H1 (cell line): ENCODE data around the gene RNF123. TPM values are rescaled to one million over a fixed set of nuclear protein-coding genes. Genes with fewer than 3 reads are reported as not detected.

Experiments
- CTCF ChIA-PET: fragments of 300-600 bp; sonication (Branson Sonifier 250); formaldehyde crosslinking; loops from one replicate; lab custom pipeline; 2021; ENCODE audit not compliant: partially characterized antibody; lab: Charles Lee
- POLR2A ChIA-PET: fragments of 300-600 bp; sonication (Branson Sonifier 250); formaldehyde crosslinking; loops from one replicate; lab custom pipeline; 2021; ENCODE audit warnings: inconsistent platforms; ENCODE audit not compliant: partially characterized antibody; lab: Charles Lee
- DNase-seq, 2 experiments: peaks; one replicate each; pipeline versions ENCODE4 v3.0.0 to v3.0.0-alpha.2; 2010 to 2022; ENCODE audit warnings: low spot score in 2 of 2, low read depth in 1 of 2, mixed read lengths in 1 of 2
- FAIRE-seq: peaks from 2 replicates; lab custom pipeline; 2011; peaks lifted over from hg19 to GRCh38; lab: Jason Lieb, UNC
- H2AFZ ChIP-seq: 2 replicates; pipeline ENCODE4 v1.8.1; 2012; ENCODE audit warnings: low read length, inconsistent platforms
- H2AK5ac ChIP-seq: 2 replicates; pipeline ENCODE4 v1.6.1; 2013; ENCODE audit warnings: low read depth, low read length
- H2BK120ac ChIP-seq: replicated peaks from 2 replicates; pipeline ENCODE3; 2013; ENCODE audit warnings: low read depth, low read length, inconsistent platforms
- H2BK12ac ChIP-seq: 2 replicates; pipeline ENCODE4 v1.6.1; 2013; ENCODE audit warnings: low read depth, low read length
- H2BK15ac ChIP-seq: 2 replicates; pipeline ENCODE4 v1.6.1; 2013; ENCODE audit warnings: low read length
- H2BK20ac ChIP-seq: 2 replicates; pipeline ENCODE4 v1.6.1; 2013; ENCODE audit warnings: low read length
- H2BK5ac ChIP-seq: 2 replicates; pipeline ENCODE4 v1.6.1; 2013; ENCODE audit warnings: low read depth, low read length
- H3K14ac ChIP-seq: 2 replicates; pipeline ENCODE4 v1.6.1; 2013; ENCODE audit warnings: inconsistent platforms; ENCODE audit not compliant: insufficient read length
- H3K18ac ChIP-seq: 2 replicates; pipeline ENCODE4 v1.6.1; 2013; ENCODE audit warnings: low read length; ENCODE audit errors: extremely low read depth
- H3K23ac ChIP-seq: 2 replicates; pipeline ENCODE4 v1.6.1; 2013; ENCODE audit warnings: inconsistent platforms; ENCODE audit not compliant: insufficient read length
- H3K23me2 ChIP-seq: 2 replicates; pipeline ENCODE4 v1.6.1; 2013; ENCODE audit warnings: low read depth, low read length
- H3K27ac ChIP-seq: 2 replicates; pipeline ENCODE4 v1.6.1; 2011; ENCODE audit warnings: low read depth, low read length, inconsistent platforms
- H3K27me3 ChIP-seq, 4 experiments: replicated peaks in 1 of 4; 1 replicate in 1 of 4; 2 replicates in 3 of 4; pipeline versions ENCODE4 v1.6.1 to v1.8.1; 2011 to 2013; ENCODE audit warnings: low read length in 3 of 4, mild to moderate bottlenecking in 3 of 4, inconsistent platforms in 2 of 4, mixed read lengths in 2 of 4, moderate library complexity in 1 of 4; ENCODE audit not compliant: control insufficient read depth in 3 of 4, insufficient read depth in 3 of 4; ENCODE audit errors: extremely low read depth in 1 of 4
- H3K36me3 ChIP-seq, 4 experiments: 2 replicates each; pipeline versions ENCODE4 v1.6.1 to v1.8.1; 2011 to 2013; ENCODE audit warnings: mild to moderate bottlenecking in 4 of 4, low read length in 3 of 4, moderate library complexity in 2 of 4, control low read depth in 1 of 4, inconsistent platforms in 1 of 4; ENCODE audit not compliant: insufficient read depth in 4 of 4, control insufficient read depth in 2 of 4
- H3K4ac ChIP-seq: replicated peaks from 2 replicates; pipeline ENCODE3; 2013; ENCODE audit warnings: low read length, low read depth, mixed read lengths, inconsistent platforms; ENCODE audit not compliant: insufficient read length
- H3K4me1 ChIP-seq, 4 experiments: replicated peaks in 1 of 4; 1 replicate in 1 of 4; 2 replicates in 3 of 4; pipeline versions ENCODE4 v1.6.1 to v1.8.1; 2011 to 2013; ENCODE audit warnings: low read length in 3 of 4, inconsistent platforms in 2 of 4, mixed read lengths in 1 of 4; ENCODE audit not compliant: insufficient read depth in 4 of 4, control insufficient read depth in 3 of 4
- H3K4me2 ChIP-seq, 2 experiments: 2 replicates each; pipeline versions ENCODE4 v1.6.1 to v1.8.1; 2011 to 2013; ENCODE audit warnings: low read depth in 2 of 2, low read length in 2 of 2, control low read depth in 1 of 2, inconsistent platforms in 1 of 2, mild to moderate bottlenecking in 1 of 2; ENCODE audit not compliant: insufficient read depth in 1 of 2
- H3K4me3 ChIP-seq, 4 experiments: fragments of 200-600, 300-600 bp in 1 of 4; sonication (generic), shearing (Covaris generic), sonication (Bioruptor Twin) in 1 of 4; 2 replicates each; pipeline versions ENCODE4 v1.5.1 to v1.8.1; 2011 to 2016; ENCODE audit warnings: low read length in 4 of 4, low read depth in 3 of 4, control low read depth in 2 of 4, inconsistent platforms in 2 of 4, mild to moderate bottlenecking in 2 of 4, mixed read lengths in 1 of 4, moderate library complexity in 1 of 4; ENCODE audit not compliant: insufficient read depth in 2 of 4; ENCODE audit errors: extremely low read depth in 1 of 4
- H3K56ac ChIP-seq: replicated peaks from 2 replicates; pipeline ENCODE3; 2013; ENCODE audit warnings: low read depth, mild to moderate bottlenecking, mixed read lengths, low read length, inconsistent platforms; ENCODE audit not compliant: insufficient read length
- H3K79me1 ChIP-seq: 2 replicates; pipeline ENCODE4 v1.6.1; 2013; ENCODE audit warnings: low read depth, low read length, control low read depth
- H3K79me2 ChIP-seq, 2 experiments: 2 replicates each; pipeline versions ENCODE4 v1.6.1 to v1.8.1; 2012 to 2013; ENCODE audit warnings: low read length in 2 of 2, mild to moderate bottlenecking in 2 of 2, inconsistent platforms in 1 of 2; ENCODE audit not compliant: insufficient read depth in 2 of 2, control insufficient read depth in 1 of 2
- H3K9ac ChIP-seq, 4 experiments: replicated peaks in 1 of 4; 1 replicate in 1 of 4; 2 replicates in 3 of 4; pipeline versions ENCODE4 v1.6.1 to v1.8.1; 2011 to 2013; ENCODE audit warnings: low read depth in 3 of 4, low read length in 3 of 4, control low read depth in 2 of 4, mild to moderate bottlenecking in 2 of 4, moderate library complexity in 2 of 4, inconsistent platforms in 1 of 4; ENCODE audit errors: extremely low read depth in 1 of 4
- H3K9me3 ChIP-seq, 2 experiments: 2 replicates each; pipeline versions ENCODE4 v1.6.1 to v1.8.1; 2012 to 2013; ENCODE audit warnings: mild to moderate bottlenecking in 2 of 2, moderate library complexity in 2 of 2, control low read depth in 1 of 2, inconsistent platforms in 1 of 2, low read depth in 1 of 2, low read length in 1 of 2, mixed read lengths in 1 of 2; ENCODE audit not compliant: insufficient read depth in 2 of 2
- H4K20me1 ChIP-seq, 2 experiments: replicated peaks in 1 of 2; 2 replicates each; pipeline versions ENCODE3 to v1.8.1; 2011 to 2013; ENCODE audit warnings: inconsistent platforms in 2 of 2, low read length in 2 of 2, mild to moderate bottlenecking in 1 of 2; ENCODE audit not compliant: insufficient read depth in 2 of 2, control insufficient read depth in 1 of 2
- H4K5ac ChIP-seq: 2 replicates; pipeline ENCODE4 v1.6.1; 2013; ENCODE audit warnings: low read length, low read depth, mixed read lengths, inconsistent platforms; ENCODE audit not compliant: insufficient read length
- H4K8ac ChIP-seq: 2 replicates; pipeline ENCODE4 v1.8.0; 2013; ENCODE audit warnings: mild to moderate bottlenecking, moderate library complexity, low read length, inconsistent platforms; ENCODE audit not compliant: insufficient read depth; ENCODE audit errors: extremely low read depth
- H4K91ac ChIP-seq: replicated peaks from 2 replicates; pipeline ENCODE3; 2013; ENCODE audit warnings: low read length, mixed read lengths, inconsistent platforms; ENCODE audit not compliant: insufficient read length
- EP300 ChIP-seq, 2 experiments: IDR thresholded peaks; 1 replicate in 1 of 2; 2 replicates in 1 of 2; pipeline ENCODE4 v1.6.1; 2011 to 2012; ENCODE audit warnings: low read depth in 2 of 2, low read length in 2 of 2, mild to moderate bottlenecking in 2 of 2, borderline replicate concordance in 1 of 2, inconsistent platforms in 1 of 2, moderate library complexity in 1 of 2
- FOSL1 ChIP-seq: IDR thresholded peaks from 2 replicates; pipeline ENCODE4 v1.6.1; 2011; ENCODE audit warnings: mild to moderate bottlenecking, low read depth, low read length, moderate library complexity; ENCODE audit not compliant: insufficient read depth
- HDAC6 ChIP-seq: IDR thresholded peaks from one replicate; pipeline ENCODE4 v1.7.1; 2012; ENCODE audit warnings: low read depth, mild to moderate bottlenecking, inconsistent platforms, low read length, moderate library complexity
- POLR2AphosphoS5 ChIP-seq: IDR thresholded peaks from 2 replicates; pipeline ENCODE4 v1.6.1; 2011; ENCODE audit warnings: low read depth, low read length
- RBBP5 ChIP-seq: IDR thresholded peaks from 2 replicates; pipeline ENCODE4 v1.7.1; 2012; ENCODE audit warnings: low read depth, mild to moderate bottlenecking, inconsistent platforms, low read length, moderate library complexity, borderline replicate concordance
- SIX5 ChIP-seq: IDR thresholded peaks from 2 replicates; pipeline ENCODE4 v1.6.1; 2011; ENCODE audit warnings: mild to moderate bottlenecking, low read depth, low read length
- SRF ChIP-seq: IDR thresholded peaks from 2 replicates; pipeline ENCODE4 v1.6.1; 2011; ENCODE audit warnings: mild to moderate bottlenecking, low read depth, low read length, moderate library complexity
- YY1 ChIP-seq: IDR thresholded peaks from 2 replicates; pipeline ENCODE4 v1.6.1; 2011; ENCODE audit warnings: low read depth, mild to moderate bottlenecking, low read length
- WGBS, 2 experiments: shearing (Covaris generic) in 1 of 2; methylation state at CpG; one replicate each; pipeline versions ENCODE4 v1.1.6 to v1.1.7; 2013 to 2015; ENCODE audit warnings: low lambda C conversion rate in 2 of 2, mixed read lengths in 2 of 2, inconsistent platforms in 1 of 2, low coverage in 1 of 2, missing lambda C conversion rate in 1 of 2; ENCODE audit not compliant: insufficient replicate concordance in 2 of 2, insufficient coverage in 1 of 2, insufficient read length in 1 of 2; ENCODE audit errors: extremely low coverage in 1 of 2, missing lambda C conversion rate in 1 of 2; 5-methylcytosine and 5-hydroxymethylcytosine counted together
- polyA plus RNA-seq, 7 experiments: library from polyadenylated mRNA; depleted of rRNA in 3 of 7; stranded (reverse) in 5 of 7; unstranded in 2 of 7; fragments of >200 nt in 5 of 7; fragments of 200-250 nt in 2 of 7; gene quantifications; 1 replicate in 5 of 7; 2 replicates in 1 of 7; 4 replicates in 1 of 7; pipeline versions ENCODE4 v1.2.1 to v1.2.3, GENCODE V29; 2011 to 2013; ENCODE audit warnings: missing spikeins in 2 of 7, mixed read lengths in 2 of 7
- total RNA-seq: library from RNA; stranded (reverse); fragmentation: NEBNext Ultra II Directional; extraction: Animal tissue kit (Norgen Biotek cat#: 25700); gene quantifications from 2 replicates; pipeline ENCODE4 v1.2.1, GENCODE V29; 2021
- TF ChIP-seq, protein P1 (sequence below): IDR thresholded peaks from 2 replicates; pipeline ENCODE4 v1.6.1; 2011; ENCODE audit warnings: low read depth, mild to moderate bottlenecking, low read length; ENCODE audit not compliant: insufficient read depth
- TF ChIP-seq, protein P2 (sequence below), 3 experiments: IDR thresholded peaks; 1 replicate in 2 of 3; 2 replicates in 1 of 3; pipeline versions ENCODE4 v1.5.1 to v1.6.1; 2011; ENCODE audit warnings: low read length in 3 of 3, mild to moderate bottlenecking in 3 of 3, inconsistent platforms in 2 of 3, low read depth in 1 of 3, moderate library complexity in 1 of 3; ENCODE audit not compliant: insufficient read depth in 1 of 3; ENCODE audit errors: control extremely low read depth in 1 of 3

RNF123 gene
- total and polyA plus RNA-seq, 2 of the 8 experiments (the other 6 are each of a cell fraction or from before 2014, with no cell fraction given): 30.5 to 57.7 TPM

DNA sequence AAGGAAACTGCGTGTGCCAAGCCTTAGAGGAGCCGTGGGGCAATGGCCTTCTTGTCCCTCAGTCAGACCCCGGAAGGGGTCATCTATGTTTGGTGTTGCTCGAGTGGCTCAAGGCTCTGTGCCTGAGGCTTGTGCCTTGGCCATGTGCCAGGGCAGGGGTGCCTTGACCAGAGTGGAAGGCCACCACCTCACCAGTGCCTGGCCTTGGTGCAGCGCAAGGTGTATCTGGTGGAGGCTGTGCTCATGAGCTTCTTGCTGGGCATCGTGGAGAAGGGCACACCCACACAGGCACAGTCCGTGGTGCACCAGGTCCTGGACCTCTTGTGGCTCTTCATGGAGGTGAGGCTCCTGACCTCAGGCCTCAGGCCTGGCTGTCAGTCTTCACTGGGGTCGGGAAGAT is 10.7 kb downstream of the RNF123 start:
- no peak overlapping the region for H2AK5ac ChIP-seq
- no peak overlapping the region for H4K5ac ChIP-seq
- no peak overlapping the region for H3K4me2 ChIP-seq
- H2BK20ac ChIP-seq: no peak overlapping the region
- H3K56ac ChIP-seq: no peak overlapping the region
- FAIRE-seq: no peak
- no peak overlapping the region for H4K8ac ChIP-seq
- no peak overlapping the region for H3K4me3 ChIP-seq
- H3K27me3 ChIP-seq: no peaks in the 10 kb centered on the region
- no peak overlapping the region for H2BK5ac ChIP-seq
- 85% methylated on average over 8 of the region's 8 CpGs; no CpG with 5 or more reads in 1 of the 2 experiments for WGBS, 2 experiments
- no peak for DNase-seq
- 0 out of 2 replicates have a peak overlapping the region, but pooled peaks have one; percentile 27 for H2BK12ac ChIP-seq
- no peaks in the 10 kb centered on the region for H3K9me3 ChIP-seq
- H3K23ac ChIP-seq: no peak overlapping the region
- no peak overlapping the region for H3K14ac ChIP-seq
- H3K18ac ChIP-seq: no peak overlapping the region
- H4K91ac ChIP-seq: no peak overlapping the region
- no peak overlapping the region for H2AFZ ChIP-seq
- H2BK15ac ChIP-seq: no peak overlapping the region
- H3K79me1 ChIP-seq: no peaks in the 10 kb centered on the region
- POLR2A ChIA-PET: interaction anchor here (0.9 kb wide), 1 partner anchor 19 kb away, joined by 5 read pairs; the partner anchor contains the start of gene AMIGO3
- H3K9ac ChIP-seq: no peak overlapping the region
- H3K79me2 ChIP-seq: no peaks in the 10 kb centered on the region
- peaks cover 0 to 9% (median 5%) of the 10 kb centered on the region in 4 experiments; a peak in 5 of 7 replicates for H3K4me1 ChIP-seq
- H4K20me1 ChIP-seq: peaks cover 8 to 11% of the 10 kb centered on the region in 2 experiments
- peaks cover 3 to 5% (median 4%) of the 10 kb centered on the region in 4 experiments; a peak in 4 of 8 replicates for H3K36me3 ChIP-seq
- H3K4ac ChIP-seq: no peak overlapping the region
- H3K23me2 ChIP-seq: no peaks in the 10 kb centered on the region
- CTCF ChIA-PET: interaction anchor here (0.9 to 9.7 kb wide), 18 partner anchors 11 to 360 kb away, joined by 3 to 127 read pairs (median 6); partner anchors contain the start of genes AMIGO3, MST1, RNF123 and USP4
- H2BK120ac ChIP-seq: no peak overlapping the region
- H3K27ac ChIP-seq: no peak overlapping the region
- no peak for TF ChIP-seq POLR2AphosphoS5
- TF ChIP-seq SIX5: no peak
- TF ChIP-seq FOSL1: no peak
- no peak for TF ChIP-seq YY1
- no peak for TF ChIP-seq EP300 (IDR thresholded peaks at IDR 0.05; ENCODE audit: borderline replicate concordance in 1 of 2, low read depth in 2 of 2, low read length in 2 of 2)
- no peak for TF ChIP-seq HDAC6
- TF ChIP-seq, protein P1, sequence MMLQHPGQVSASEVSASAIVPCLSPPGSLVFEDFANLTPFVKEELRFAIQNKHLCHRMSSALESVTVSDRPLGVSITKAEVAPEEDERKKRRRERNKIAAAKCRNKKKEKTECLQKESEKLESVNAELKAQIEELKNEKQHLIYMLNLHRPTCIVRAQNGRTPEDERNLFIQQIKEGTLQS: no peak
- no peak for TF ChIP-seq SRF
- TF ChIP-seq, protein P2, sequence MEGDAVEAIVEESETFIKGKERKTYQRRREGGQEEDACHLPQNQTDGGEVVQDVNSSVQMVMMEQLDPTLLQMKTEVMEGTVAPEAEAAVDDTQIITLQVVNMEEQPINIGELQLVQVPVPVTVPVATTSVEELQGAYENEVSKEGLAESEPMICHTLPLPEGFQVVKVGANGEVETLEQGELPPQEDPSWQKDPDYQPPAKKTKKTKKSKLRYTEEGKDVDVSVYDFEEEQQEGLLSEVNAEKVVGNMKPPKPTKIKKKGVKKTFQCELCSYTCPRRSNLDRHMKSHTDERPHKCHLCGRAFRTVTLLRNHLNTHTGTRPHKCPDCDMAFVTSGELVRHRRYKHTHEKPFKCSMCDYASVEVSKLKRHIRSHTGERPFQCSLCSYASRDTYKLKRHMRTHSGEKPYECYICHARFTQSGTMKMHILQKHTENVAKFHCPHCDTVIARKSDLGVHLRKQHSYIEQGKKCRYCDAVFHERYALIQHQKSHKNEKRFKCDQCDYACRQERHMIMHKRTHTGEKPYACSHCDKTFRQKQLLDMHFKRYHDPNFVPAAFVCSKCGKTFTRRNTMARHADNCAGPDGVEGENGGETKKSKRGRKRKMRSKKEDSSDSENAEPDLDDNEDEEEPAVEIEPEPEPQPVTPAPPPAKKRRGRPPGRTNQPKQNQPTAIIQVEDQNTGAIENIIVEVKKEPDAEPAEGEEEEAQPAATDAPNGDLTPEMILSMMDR (IDR thresholded peaks at IDR 0.05; ENCODE audit: control extremely low read depth in 1 of 3, insufficient read depth in 1 of 3, low read depth in 1 of 3, low read length in 3 of 3): no peak
- TF ChIP-seq RBBP5: no peak
